Hematopoietic multipotent progenitor cell treated with erythropoietin and hydrocortisone succinate and interleukin-3 and kit ligand, for 4 days (in vitro differentiated cells): ENCODE measurements around the gene RNF14.
"Not testable (repeated sequence)": the region's sequence is repeated elsewhere in the genome, so short reads cannot be mapped to it uniquely, and the experiment has no call there.

Experiments
- DNase-seq: peaks from one replicate; pipeline ENCODE4 v3.0.0-alpha.2; 2015

The RNF14 gene

GRCh38 chr5:142017832-142018427 is 49.0 kb downstream of the RNF14 start:
- DNase-seq: peak; percentile 88

GRCh38 chr5:142020122-142020659 is 51.3 kb downstream of the RNF14 start:
- DNase-seq: no peak

GRCh38 chr5:142023836-142024235 is 54.9 kb downstream of the RNF14 start:
- DNase-seq: no peak

- peak; percentile 89 for DNase-seq
Observed at GRCh38 chr5:142024771-142025304, 55.9 kb downstream of the RNF14 start.

GRCh38 chr5:142025637-142026036 is 56.7 kb downstream of the RNF14 start:
- DNase-seq: no peak

- DNase-seq: no peak
Observed at GRCh38 chr5:142032150-142032549, 63.2 kb downstream of the RNF14 start.

- DNase-seq: peak; percentile 22
Observed at GRCh38 chr5:142032747-142033631, 64.1 kb downstream of the RNF14 start.

- DNase-seq: not testable (repeated sequence)
Observed at GRCh38 chr5:142033632-142034567, 65.0 kb downstream of the RNF14 start.

- DNase-seq: no peak
Observed at GRCh38 chr5:142034994-142035393, 66.1 kb downstream of the RNF14 start.

- no peak for DNase-seq
Observed at GRCh38 chr5:142036918-142037317, 68.0 kb downstream of the RNF14 start.

GRCh38 chr5:142037599-142037998 is 68.7 kb downstream of the RNF14 start:
- not testable (repeated sequence) for DNase-seq

GRCh38 chr5:142038735-142039134 is 69.8 kb downstream of the RNF14 start:
- DNase-seq: no peak
